HAP-1 (cell line): ENCODE data around the gene ZNF2.

Experiments used
- DNase-seq, 2 experiments: peaks; one replicate each; pipeline ENCODE4 v3.0.0-alpha.2; 2016 to 2020; ENCODE audit warnings: low spot score in 2 of 2
- H3K27me3 ChIP-seq: fragments of 250-450 bp; sonication (Bioruptor Pico); 2 replicates; pipeline ENCODE4 v1.5.1; 2020; ENCODE audit warnings: low read depth, mild to moderate bottlenecking, moderate library complexity
- H3K36me3 ChIP-seq: fragments of 250-450 bp; sonication (Bioruptor Pico); replicated peaks from 2 replicates; pipeline ENCODE4 v1.5.1; 2020; ENCODE audit warnings: mild to moderate bottlenecking
- H3K4me1 ChIP-seq: fragments of 250-450 bp; sonication (Bioruptor Pico); 2 replicates; pipeline ENCODE4 v1.5.1; 2020; ENCODE audit warnings: mild to moderate bottlenecking
- H3K4me3 ChIP-seq: fragments of 250-450 bp; sonication (Bioruptor Pico); 2 replicates; pipeline ENCODE4 v1.5.1; 2020; ENCODE audit warnings: mild to moderate bottlenecking, moderate library complexity
- H3K9me3 ChIP-seq: fragments of 250-450 bp; sonication (Bioruptor Pico); 2 replicates; pipeline ENCODE4 v1.5.1; 2020; ENCODE audit warnings: mild to moderate bottlenecking, moderate library complexity
- in situ Hi-C: fragments of 300-500 bp; cut with MboI; formaldehyde crosslinking; loops from 3 replicates; pipeline ENCODE4 v1.14.3; 2020; ENCODE audit warnings: low sequenced_read_pairs, inconsistent platforms, mixed read lengths

The ZNF2 gene

GRCh38 chr2:95231723-95232122 is 66.1 kb downstream of the ZNF2 start:
- Histone ChIP-seq H3K36me3 (no peaks in the 10 kb centered on the region), H3K27me3 (no peaks in the 10 kb centered on the region), H3K4me3 (no peak overlapping the region), H3K9me3 (no peaks in the 10 kb centered on the region), H3K4me1 (no peaks in the 10 kb centered on the region)
- DNase-seq = peak in 1 of 2 experiments; percentile 82
- in situ Hi-C loops = no loop called here

GRCh38 chr2:95232232-95232631 is 66.6 kb downstream of the ZNF2 start:
- Histone ChIP-seq H3K27me3 (no peaks in the 10 kb centered on the region), H3K36me3 (no peaks in the 10 kb centered on the region), H3K4me3 (no peak overlapping the region), H3K9me3 (no peaks in the 10 kb centered on the region), H3K4me1 (no peaks in the 10 kb centered on the region)
- DNase-seq = no peak
- in situ Hi-C loops = no loop called here
